Activated T-cell treated with anti-CD3 and anti-CD28 coated beads for 4 hours (primary cell): Measurements from ENCODE around the gene ZNF48.

Experiments used
- DNase-seq: peaks from one replicate; pipeline ENCODE4 v3.0.0-alpha.2; 2020

The ZNF48 gene

GRCh38 chr16:30358990-30359870, 36.0 kb upstream of the ZNF48 start:
- DNase-seq = no peak

GRCh38 chr16:30359871-30360170, 35.4 kb upstream of the ZNF48 start:
- DNase-seq = no peak

- no peak for DNase-seq
These were observed 34.0 kb upstream of the ZNF48 start for GRCh38 chr16:30361180-30361579.

GRCh38 chr16:30365200-30365599, 30.0 kb upstream of the ZNF48 start:
- DNase-seq = no peak

GRCh38 chr16:30366511-30366910, 28.7 kb upstream of the ZNF48 start:
- DNase-seq = no peak

GRCh38 chr16:30367349-30368009, 27.7 kb upstream of the ZNF48 start:
- DNase-seq = no peak

GRCh38 chr16:30368122-30368791, 27.0 kb upstream of the ZNF48 start:
- no peak for DNase-seq

GRCh38 chr16:30368792-30369090, 26.5 kb upstream of the ZNF48 start:
- DNase-seq = no peak

- no peak for DNase-seq
These were observed 25.9 kb upstream of the ZNF48 start for GRCh38 chr16:30369091-30369937.

GRCh38 chr16:30369938-30370455, 25.2 kb upstream of the ZNF48 start:
- DNase-seq = no peak

GRCh38 chr16:30370456-30371247, 24.6 kb upstream of the ZNF48 start, which contains the start of gene TBC1D10B:
Gene TBC1D10B (minus strand): TSS chr16:30370494. CDS start chr16:30370183, 311 bp downstream.
- DNase-seq = peak; percentile 99

GRCh38 chr16:30371248-30371816, 23.9 kb upstream of the ZNF48 start:
- DNase-seq = no peak

- no peak for DNase-seq
These were observed 23.0 kb upstream of the ZNF48 start for GRCh38 chr16:30372038-30372712.

GRCh38 chr16:30372725-30373124, 22.5 kb upstream of the ZNF48 start:
- DNase-seq = no peak

GRCh38 chr16:30374538-30374937, 20.7 kb upstream of the ZNF48 start, which contains the start of gene MYL11:
Gene MYL11 (plus strand): TSS chr16:30374802. CDS start chr16:30374858, 56 bp downstream.
- no peak for DNase-seq

- no peak for DNase-seq
These were observed 19.4 kb upstream of the ZNF48 start for GRCh38 chr16:30375864-30376263.

- DNase-seq = no peak
These were observed 18.7 kb upstream of the ZNF48 start for GRCh38 chr16:30376461-30376902.

GRCh38 chr16:30377050-30377811, 18.0 kb upstream of the ZNF48 start:
- no peak for DNase-seq

GRCh38 chr16:30377812-30378235, 17.4 kb upstream of the ZNF48 start:
- peak; percentile 88 for DNase-seq
